ENCODE measurements around the gene MED26.

Gene MED26

DNA sequence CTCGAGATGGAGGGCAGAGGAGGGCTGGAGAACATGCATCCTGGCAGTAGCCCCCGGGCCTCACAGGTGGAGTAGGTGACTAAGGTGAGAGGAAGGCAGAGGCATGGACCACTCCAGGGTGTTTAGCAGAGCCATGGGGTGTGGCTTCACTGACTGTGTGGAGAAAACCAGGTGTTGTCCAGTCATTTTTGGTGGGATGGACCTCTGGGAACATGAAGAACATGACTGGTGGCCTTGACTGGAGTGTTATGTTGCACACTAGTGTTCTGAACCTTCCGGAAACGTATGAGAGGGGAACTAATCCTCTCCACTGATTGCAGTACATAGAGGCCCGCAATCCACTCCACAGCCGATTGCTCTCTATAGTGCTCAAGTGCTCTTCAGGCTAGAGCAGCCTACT lies 16.9 kb downstream of the MED26 start:
- DNase-seq, result no peak

DNA sequence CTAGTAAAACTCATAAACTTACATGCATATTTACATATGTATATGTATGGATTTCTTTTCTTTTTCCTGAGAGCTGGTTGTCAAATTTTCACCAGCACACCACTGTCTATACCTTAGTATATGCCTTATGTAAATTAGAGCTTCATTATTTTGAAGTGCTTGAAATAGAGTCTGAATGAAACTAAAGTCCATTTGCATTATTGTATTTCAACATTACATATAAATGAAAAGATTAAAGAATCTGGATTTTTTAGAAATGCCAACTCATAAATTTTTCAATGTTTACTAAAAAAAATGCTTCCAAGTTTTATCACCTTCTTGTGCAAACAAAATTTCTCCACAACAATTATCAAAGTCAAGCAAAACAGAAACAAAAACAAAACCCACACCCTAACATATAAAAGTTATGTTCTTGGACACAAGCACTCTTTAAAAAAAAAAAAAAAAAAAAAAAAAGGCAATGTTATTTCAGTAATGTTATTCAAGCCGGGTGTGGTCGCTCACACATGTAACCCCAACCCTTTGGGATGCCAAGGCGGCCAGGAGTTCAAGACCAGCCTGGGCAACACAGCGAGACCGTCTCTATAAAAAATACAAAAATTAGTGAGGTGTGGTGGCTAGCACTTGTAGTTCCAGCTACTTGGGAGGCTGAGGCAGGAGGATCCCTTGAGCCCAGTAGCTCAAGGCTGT lies 18.3 kb downstream of the MED26 start:
- DNase-seq, result no peak

DNA sequence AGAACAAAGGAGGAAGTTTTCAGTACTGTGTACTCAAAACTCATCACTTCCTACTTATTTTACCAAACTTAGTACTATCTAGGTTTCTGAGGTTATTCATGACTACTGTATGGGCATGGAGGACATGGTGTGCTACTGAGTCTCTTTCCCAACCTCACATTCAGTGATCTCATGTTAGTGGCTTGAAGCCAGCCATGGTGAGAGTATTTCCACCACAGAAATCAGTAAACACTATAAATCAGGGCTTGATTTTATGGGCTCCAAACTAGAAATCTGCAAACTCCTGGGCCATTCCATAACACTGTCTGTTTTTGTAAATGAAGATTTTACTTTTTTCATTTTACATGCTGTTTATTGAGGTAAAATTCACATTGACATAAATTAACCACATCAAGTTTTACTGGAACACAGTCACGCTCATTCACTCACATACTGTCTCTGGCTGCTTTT lies 19.7 kb downstream of the MED26 start:
- DNase-seq, result peak; percentile 26

DNA sequence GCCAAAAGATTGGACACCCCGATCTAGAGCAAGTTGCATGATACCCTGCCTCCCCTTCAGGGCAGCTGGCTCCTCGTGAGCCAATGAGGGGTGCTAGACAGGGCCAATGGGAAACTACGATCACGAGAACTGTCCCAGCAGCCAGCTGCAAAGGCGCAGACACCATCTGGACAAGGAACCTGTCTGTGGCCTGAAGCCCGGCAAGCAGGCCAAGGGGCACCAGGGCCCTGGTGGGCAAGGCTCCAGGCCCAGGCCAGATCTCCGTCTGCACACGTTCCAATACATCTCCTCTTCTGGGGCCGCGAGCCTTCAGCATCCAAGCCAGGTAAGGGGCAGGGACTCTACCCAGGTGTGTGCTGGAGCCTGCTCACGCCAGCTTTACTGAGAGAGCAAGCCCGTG lies 20.2 kb downstream of the MED26 start:
- DNase-seq, result no peak

DNA sequence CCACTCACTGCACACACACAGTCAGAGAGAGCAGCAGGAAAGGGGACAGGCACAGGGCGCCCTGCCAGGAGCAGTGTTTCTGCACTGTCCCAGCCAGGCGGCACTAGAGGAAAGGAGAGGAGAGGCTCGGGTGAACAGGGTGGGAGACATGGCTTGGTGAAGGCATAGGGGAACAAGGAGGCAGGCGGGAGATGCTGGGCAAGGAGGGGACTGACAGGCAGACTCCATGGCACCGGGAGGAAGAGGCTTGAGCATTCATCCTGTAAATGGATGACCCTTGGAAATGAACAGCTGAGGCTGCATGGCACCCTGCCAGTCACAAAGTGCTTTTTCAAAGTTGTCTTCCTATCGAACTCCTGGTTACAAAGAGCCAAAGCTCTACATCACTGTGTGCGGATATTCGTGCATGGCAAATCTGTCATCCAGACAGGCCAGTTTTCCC lies 22.4 kb downstream of the MED26 start:
- DNase-seq, result no peak

DNA sequence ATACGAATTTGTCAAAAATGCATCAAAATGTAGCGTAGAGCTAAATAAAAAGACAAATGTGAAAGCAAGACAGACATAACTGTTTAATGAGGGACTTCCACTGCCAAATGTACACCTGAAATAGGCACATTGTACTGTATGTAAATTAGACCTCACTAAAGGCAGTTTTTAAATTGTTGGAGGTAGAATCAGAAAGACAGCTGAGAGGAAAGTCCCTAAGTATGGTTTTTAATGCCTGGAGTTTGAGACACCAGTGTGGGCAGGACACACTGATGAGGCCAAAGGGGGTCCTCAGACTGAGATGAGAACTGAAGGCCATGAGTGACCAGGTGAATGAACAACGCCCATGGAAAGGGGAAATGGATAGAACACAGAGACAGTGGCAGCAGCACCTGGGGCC lies 22.9 kb downstream of the MED26 start:
- no peak for DNase-seq

DNA sequence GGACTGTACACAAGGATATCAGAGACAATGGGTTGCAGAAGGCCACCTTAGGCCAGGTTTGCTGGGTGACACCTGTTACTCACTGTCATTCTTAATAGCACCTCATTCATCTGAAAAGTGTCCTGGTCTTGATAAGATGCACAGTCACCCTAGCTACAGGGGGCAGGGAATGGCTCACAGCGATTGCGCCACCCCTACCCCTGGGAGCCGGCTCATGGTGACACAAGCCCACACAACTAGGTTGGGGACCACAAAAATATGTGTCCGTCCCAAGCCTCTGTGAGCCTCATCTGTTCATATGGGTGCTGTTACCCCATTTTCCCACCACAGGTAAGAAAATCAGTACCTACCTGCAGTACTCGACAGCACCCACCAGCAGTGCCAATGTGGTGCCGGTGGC lies 23.4 kb downstream of the MED26 start:
- no peak for DNase-seq

DNA sequence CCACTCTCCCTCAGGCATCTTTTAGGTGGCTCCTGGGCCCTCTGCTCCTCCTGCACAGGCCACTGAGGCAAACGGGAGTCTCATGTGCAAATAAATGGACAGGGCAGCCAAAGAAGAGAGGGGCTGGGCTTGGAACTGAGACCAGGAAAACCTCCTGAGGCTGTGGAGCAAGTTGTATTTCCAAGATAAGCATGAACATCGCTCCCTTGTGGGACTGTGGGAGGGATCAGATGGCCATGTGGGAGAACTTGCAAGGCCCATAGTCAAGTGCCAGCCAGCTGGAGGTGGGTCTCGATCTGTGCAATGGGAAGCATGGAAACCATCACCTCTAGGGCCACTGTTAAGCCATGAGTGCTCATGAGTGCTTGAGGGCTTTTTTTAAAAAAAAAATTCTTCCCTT lies 24.9 kb downstream of the MED26 start:
- no peak for DNase-seq

DNA sequence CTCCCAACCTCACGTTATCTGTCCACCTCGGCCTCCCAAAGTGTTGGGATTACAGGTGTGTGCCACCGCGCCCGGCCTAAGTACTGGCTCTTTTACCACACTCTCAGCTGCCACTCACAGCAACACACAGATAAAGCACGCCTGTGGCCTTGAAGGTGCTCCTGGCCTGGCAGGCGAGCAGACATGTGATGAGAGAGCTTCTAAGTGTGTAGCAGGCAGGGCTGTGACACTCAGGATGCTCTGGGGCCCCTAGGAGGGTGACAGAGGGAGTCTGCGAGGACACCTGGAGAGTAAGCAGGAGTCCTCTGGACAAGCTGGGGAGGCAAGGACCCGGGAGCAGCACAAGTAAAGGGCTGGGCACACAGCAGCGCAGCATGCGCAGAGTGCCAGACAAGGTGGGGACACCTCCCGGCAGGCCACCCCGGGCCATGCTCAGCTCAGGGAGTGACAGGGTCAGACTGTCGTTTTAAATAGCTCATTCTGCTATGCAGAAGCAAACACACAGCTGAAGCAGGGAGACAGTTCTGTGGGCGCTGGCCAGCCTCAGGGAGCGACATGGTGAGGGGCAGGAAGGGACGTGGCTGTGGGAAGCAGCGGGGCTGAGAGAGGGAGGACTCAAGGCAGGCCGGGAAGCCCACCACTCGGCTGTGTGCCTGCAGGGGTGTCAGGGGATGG lies 26.5 kb downstream of the MED26 start:
- DNase-seq, result no peak

DNA sequence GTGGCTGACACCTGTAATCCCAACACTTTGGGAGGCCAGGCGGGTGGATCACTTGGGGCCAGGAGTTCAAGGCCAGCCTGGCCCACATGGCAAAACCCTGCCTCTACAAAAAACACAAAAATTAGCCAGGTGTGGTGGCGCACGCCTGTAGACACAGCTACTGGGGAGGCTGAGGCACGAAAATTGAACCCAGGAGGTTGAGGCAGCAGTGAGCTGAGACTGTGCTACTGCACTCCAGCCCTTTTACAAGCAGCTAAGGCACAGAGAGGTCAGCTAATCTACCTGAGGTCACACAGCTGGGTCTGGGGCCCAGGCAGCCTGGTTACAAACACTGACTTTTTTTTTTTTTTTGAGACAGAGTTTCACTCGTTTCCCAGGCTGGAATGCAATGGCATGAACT lies 27.2 kb downstream of the MED26 start:
- no peak for DNase-seq

DNA sequence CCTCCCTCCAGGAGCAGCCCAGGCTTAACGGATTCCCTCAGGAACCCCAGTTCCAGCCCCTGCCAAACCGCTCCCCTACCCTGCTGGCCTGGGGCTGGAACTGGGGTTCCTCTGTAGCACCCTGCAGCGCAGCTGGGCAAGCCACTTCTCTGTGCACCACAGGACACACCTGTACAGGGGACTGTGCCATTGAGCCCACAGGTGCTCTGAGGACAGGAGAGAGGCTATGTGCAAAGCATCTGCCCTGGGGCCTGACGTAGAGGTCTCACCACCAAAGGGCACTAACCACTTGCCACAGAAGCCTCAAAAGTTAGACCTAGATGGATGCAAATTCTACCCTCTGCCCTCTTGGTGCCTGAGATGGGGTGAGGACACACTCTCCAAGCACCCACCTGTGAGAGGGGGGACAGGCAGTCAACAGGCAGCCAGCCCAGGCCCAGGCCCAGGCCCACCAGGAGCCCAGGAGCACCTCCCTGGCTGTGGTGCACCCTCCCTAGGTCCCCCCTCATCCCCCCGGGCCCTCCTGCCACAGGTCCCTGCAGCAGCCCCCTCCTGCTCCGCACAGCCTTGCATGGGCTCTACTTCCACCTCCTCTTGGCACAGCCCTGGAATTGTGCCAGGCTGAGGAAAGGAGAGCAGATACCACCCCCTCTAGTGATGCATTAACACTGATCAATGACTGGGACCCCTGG lies 28.2 kb downstream of the MED26 start:
- no peak for DNase-seq

DNA sequence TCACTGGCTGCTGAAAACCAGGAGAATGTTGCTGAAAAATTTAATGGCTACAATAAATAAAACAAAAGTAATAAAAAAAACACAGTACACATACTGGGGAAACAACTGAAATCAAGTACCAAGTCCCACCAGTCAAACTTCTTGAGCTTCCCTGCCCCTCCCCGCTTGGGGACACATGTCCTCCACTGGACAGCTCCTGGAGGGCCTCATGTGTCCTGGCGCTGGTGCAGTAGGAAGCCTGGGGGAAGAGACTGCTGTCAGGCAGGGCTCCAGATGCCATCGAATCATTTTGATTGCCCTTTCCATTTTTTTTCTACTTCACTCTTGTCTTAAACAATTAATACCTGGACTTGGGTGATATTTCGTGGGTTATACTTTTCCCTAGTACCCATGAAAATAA lies 29.2 kb downstream of the MED26 start:
- no peak for DNase-seq

DNA sequence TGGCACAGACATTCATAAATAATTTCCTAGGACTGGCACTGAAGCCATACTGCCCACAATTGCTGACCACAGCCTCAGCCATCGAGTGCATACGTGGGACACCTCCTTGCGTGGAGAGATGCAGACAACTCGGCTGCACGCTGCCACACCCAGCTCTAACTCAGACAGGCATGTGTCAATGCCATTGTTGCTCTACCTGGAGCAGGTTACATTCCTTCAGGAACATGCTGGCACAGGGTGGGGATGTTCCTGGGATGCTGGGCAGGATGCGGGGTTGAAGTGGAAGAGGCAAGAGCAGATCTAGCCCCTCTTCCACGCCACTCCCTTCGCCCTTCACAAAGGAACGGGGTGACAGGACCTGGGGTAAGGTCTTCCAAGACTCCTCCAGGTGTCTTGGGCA lies 31.6 kb downstream of the MED26 start:
- no peak for DNase-seq

DNA sequence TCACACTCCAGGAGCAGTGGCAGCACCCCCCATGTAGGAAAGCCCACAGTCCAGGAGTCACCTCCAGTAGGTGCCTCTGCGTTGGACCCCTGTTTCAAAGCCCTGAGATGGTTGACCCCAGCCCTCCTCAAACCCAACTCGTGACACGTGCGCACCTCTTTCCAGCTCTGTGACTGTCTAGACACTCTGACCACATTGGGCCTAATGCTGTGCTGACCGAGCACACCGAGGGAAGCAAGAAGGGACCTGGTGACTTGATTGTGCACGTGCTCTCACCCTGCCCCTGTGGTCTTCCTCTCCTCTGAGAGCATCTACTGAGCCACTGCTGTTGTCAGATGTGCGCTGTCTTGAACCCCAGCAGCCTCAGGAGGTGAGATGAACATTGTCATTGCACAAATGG lies 32.9 kb downstream of the MED26 start:
- no peak for DNase-seq

DNA sequence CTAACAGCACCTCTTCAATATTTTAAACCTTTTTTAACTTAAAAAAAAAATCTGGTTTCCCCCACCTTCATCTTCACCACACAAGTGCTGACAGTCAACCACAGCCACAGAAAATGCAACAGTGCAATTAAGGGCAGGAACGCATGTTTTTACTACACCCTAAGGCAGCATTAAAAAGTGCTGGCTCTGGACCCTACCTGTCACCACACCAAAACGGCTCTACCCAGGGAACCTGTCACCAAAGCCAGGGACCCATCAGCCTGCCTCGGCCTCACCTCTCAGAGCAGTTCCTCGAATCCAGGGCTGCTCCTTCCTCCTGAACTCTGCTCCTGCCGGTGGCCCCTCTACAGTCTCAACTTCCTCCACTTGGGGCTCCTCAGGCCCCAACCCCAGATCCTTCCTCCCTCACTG lies 33.3 kb downstream of the MED26 start:
- DNase-seq, result no peak

DNA sequence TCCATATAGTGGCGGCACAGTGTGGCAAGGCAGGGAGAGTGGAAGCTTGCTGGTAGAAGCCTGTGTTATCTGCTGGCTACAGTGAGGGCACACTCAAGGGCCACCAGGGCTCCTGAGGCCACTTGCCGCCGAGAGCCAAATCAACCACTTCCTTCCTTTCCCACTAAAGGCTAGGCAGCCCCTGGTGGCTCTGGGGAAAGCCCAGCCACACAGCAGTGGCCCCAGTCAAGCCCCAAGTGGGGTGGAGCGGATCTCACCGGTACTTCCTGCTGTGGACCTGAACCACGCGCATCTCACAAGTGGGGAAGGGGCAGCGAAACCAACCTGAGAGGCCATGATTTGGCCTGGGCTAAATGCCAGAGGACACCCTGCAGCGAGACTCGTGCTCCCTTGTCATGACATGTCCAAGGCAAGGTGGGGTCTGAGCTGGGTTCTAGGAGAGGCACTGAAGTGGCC lies 33.8 kb downstream of the MED26 start:
- DNase-seq, result no peak

DNA sequence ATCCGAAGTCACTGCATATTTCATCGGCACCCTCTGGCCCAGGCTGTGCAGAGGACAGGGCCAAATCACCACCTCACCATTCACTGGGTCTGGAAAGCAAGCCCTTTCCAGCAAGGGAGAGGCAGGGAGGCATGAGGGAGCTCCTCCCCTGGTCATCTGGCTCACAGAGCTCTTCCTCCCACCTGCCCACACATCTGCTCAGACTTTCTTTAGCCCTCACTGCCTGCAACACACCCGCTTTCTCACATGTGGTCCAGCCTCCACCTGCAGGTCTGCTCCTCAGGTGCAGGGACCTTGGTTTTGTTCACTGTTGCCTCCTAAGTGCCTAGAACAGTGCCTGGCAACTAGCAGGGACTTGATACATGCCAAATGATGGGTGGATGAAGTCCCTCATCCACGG lies 34.8 kb downstream of the MED26 start:
- DNase-seq, result no peak

DNA sequence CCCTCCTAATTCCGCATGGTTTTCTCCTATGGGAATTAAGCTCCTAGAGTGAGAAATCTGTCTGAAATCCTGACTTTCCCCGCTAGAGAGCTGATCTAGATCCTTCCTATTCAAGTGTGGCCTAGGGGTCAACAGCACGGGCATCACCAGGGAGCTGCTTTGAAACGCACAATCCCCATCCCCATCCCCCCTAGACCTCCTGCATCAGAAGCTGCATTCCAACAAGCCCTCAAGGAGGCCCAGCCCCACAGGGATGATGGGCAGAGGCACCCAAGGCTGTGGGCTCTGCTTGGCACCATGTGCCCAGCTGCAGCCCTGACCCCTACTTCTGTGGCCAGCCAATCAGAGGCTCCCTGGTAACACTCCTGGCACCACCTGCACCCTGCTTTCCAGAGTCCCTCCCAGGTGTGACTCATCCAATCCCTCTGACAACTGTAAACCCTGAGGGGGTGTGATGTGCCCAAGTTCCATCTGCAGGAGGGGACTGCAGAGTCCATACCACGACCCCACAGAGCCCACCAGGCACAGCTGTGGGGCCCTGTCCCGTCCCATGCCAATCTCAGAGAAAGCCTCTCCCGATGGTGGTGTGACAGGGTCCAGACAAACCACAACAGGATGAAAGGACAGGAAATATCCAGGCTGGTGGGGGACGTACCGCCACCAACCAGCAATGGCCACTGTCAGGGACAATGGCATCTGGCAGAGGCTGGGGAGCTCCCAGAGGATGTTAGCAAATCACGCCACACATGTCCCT lies 36.0 kb downstream of the MED26 start:
- DNase-seq, result no peak

DNA sequence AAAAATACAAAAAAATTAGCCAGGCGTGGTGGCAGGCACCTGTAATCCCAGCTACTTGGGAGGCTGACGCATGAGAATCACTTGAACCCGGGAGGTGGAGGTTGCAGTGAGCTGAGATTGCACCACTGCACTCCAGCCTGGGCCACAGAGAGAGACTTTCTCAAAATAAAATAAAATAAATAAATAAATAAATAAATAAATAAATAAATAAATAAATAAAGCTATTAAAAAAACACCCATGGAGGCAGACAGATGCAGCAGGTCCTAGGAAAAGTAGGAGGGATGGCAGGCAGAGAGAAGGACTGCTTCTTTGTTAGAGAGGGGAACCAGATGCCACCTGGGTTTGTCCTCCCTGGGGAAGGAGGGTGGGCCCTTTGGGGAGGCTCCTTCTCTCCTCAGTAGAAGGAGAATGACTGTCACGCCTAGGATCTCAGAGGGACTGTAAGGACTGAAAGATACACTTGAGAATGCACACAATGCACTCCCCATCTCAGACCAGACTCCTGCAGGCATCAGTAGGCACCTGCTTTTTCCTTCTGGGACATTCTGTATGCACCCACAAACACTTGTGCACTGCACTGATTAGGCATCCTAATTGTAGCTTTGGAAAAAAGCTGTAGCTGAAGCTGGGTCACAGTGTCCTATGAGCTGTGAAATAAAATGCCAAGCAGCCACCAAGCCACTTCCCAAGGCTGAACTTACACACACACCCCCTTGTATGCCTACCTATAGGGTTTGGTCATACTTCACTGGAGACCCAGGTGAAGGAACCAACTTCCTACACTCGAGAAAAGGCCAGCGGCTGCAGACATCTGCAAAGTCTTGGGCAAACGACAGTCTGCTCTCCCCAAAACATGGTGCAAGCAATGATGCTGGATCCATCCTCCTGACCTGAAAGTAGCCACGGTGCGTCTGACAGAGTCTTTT lies 36.9 kb downstream of the MED26 start:
- no peak for DNase-seq

DNA sequence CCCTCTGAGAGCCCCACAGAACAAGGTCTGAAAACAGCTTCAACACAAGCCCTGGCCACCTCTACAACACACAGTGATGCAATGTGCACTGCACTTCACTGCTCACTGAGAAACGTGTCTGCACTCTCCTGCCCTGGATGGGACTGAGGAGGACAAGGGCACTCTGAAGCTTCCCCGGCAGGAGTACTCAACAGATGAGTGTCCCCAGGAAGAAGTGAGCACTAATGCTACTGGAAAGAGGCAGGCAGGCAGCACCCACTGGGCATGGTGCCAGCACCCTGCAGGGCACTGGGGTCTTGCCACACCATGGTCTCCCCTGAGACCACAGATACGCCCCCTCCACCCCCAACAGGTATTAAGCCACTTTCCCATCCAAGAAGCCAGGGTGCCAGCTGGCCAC lies 38.1 kb downstream of the MED26 start:
- no peak for DNase-seq

DNA sequence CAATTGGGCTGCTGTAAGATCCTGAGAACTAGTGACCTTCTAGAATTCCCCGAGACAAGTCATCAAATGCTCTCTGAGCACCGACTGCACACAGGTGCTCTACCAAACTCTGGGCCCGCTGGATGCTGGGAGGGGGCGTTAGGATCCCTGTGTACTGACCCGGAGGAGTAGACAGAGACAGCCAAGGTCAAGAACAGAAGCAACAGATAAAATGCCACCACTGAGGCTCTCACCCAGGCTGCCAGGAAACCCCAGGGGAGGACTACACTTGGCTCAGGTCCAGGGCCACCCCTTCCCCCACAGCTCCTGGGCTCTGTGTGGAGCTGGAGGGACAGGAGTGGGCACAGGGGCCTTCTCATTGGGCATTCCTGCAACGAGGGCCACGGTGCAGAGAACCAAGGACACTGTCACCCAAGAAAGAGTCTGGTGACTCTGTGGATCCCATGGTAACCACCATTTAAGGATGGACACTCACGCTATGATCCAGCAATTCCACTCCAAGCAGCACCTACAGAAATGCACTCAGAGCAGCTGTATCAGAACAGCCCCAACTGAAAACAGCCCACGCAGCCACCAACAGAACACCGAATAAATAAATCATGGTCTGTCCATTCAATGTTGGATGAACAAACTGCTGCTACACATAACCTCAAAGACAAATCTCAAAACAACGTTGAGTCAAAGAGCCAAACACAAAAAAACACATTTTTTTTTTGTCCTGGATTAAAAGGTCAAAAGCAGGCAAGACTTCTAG lies 39.0 kb downstream of the MED26 start:
- DNase-seq, result no peak

Measured in kidney glomerular epithelial cell (primary cell).